OCI-LY3 (cell line): ENCODE results near the gene ZC3HAV1L.

ENCODE experiments used
- H2AFZ ChIP-seq: fragments of 200-600, 300-600 bp; shearing (Covaris generic); 2 replicates; pipeline ENCODE4 v1.6.0; 2014; ENCODE audit warnings: antibody characterized with exemption, low read depth, low read length
- H3K27ac ChIP-seq: fragments of 200-600, 300-600 bp; sonication (generic); 2 replicates; pipeline ENCODE4 v1.5.1; 2014; ENCODE audit warnings: mild to moderate bottlenecking, low read length, moderate library complexity, mixed read lengths
- H3K27me3 ChIP-seq: fragments of 200-600, 300-600 bp; sonication (generic); 2 replicates; pipeline ENCODE4 v1.6.1; 2014; ENCODE audit warnings: low read depth, low read length, mixed read lengths
- H3K36me3 ChIP-seq: fragments of 200-600, 300-600 bp; sonication (generic); replicated peaks from 2 replicates; pipeline ENCODE3; 2014; ENCODE audit warnings: low read depth, low read length, mixed read lengths
- H3K4me1 ChIP-seq: fragments of 300-600, 200-600 bp; sonication (generic); 2 replicates; pipeline ENCODE4 v1.6.1; 2014; ENCODE audit warnings: low read length, mixed read lengths
- H3K4me2 ChIP-seq: fragments of 200-600, 300-600 bp; sonication (generic); 2 replicates; pipeline ENCODE4 v1.6.1; 2014; ENCODE audit warnings: low read length, mixed read lengths
- H3K4me3 ChIP-seq: fragments of 300-600, 200-600 bp; sonication (generic); 2 replicates; pipeline ENCODE4 v1.5.1; 2014; ENCODE audit warnings: antibody characterized with exemption, mild to moderate bottlenecking, low read length, moderate library complexity
- H3K79me2 ChIP-seq: fragments of 300-600, 200-600 bp; shearing (Covaris generic); 2 replicates; pipeline ENCODE4 v1.6.1; 2014; ENCODE audit warnings: mild to moderate bottlenecking, low read length, mixed read lengths
- H3K9ac ChIP-seq: fragments of 300-600, 200-600 bp; shearing (Covaris generic); 2 replicates; pipeline ENCODE4 v1.6.0; 2014; ENCODE audit warnings: mild to moderate bottlenecking, low read length, moderate library complexity
- H3K9me3 ChIP-seq: fragments of 200-600, 300-600 bp; shearing (Covaris generic); 2 replicates; pipeline ENCODE4 v1.6.1; 2014; ENCODE audit warnings: low read length, mixed read lengths; ENCODE audit not compliant: insufficient read depth
- H4K20me1 ChIP-seq: fragments of 200-600, 300-600 bp; sonication (generic); 2 replicates; pipeline ENCODE4 v1.6.1; 2016; ENCODE audit warnings: low read length, mixed read lengths; ENCODE audit not compliant: insufficient read depth
- EZH2phosphoT487 ChIP-seq: fragments of 200-600 bp; shearing (Covaris generic); IDR thresholded peaks from 2 replicates; pipeline ENCODE4 v1.6.1; 2018; ENCODE audit warnings: antibody characterized with exemption, mixed run types, low read depth
- TF ChIP-seq, protein P1 (sequence below): fragments of 200-600, 300-600 bp; sonication (generic); IDR thresholded peaks from 2 replicates; pipeline ENCODE4 v1.5.1; 2014; ENCODE audit warnings: antibody characterized with exemption, low read length, low read depth

ZC3HAV1L gene

GRCh38 chr7:139066315-139066714 lies 30.5 kb upstream of the ZC3HAV1L start:
- Histone ChIP-seq H3K9me3 (no peaks in the 10 kb centered on the region), H3K27me3 (no peaks in the 10 kb centered on the region), H3K36me3 (peaks cover 70% of the 10 kb centered on the region), H3K4me2 (no peak overlapping the region), H3K27ac (no peak overlapping the region), H3K9ac (no peak overlapping the region), H4K20me1 (peaks cover 38% of the 10 kb centered on the region), H3K79me2 (peaks cover 70% of the 10 kb centered on the region), H3K4me1 (no peaks in the 10 kb centered on the region), H3K4me3 (no peak overlapping the region), H2AFZ (no peak overlapping the region)
- TF ChIP-seq, protein P1, sequence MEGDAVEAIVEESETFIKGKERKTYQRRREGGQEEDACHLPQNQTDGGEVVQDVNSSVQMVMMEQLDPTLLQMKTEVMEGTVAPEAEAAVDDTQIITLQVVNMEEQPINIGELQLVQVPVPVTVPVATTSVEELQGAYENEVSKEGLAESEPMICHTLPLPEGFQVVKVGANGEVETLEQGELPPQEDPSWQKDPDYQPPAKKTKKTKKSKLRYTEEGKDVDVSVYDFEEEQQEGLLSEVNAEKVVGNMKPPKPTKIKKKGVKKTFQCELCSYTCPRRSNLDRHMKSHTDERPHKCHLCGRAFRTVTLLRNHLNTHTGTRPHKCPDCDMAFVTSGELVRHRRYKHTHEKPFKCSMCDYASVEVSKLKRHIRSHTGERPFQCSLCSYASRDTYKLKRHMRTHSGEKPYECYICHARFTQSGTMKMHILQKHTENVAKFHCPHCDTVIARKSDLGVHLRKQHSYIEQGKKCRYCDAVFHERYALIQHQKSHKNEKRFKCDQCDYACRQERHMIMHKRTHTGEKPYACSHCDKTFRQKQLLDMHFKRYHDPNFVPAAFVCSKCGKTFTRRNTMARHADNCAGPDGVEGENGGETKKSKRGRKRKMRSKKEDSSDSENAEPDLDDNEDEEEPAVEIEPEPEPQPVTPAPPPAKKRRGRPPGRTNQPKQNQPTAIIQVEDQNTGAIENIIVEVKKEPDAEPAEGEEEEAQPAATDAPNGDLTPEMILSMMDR: no peak
- TF ChIP-seq EZH2phosphoT487: no peak

- Histone ChIP-seq H3K4me1 (no peaks in the 10 kb centered on the region), H2AFZ (no peak overlapping the region), H3K27ac (no peak overlapping the region), H3K9me3 (no peaks in the 10 kb centered on the region), H3K4me2 (no peak overlapping the region), H3K79me2 (peaks cover 73% of the 10 kb centered on the region), H3K36me3 (peaks cover 77% of the 10 kb centered on the region), H4K20me1 (peaks cover 41% of the 10 kb centered on the region), H3K9ac (no peak overlapping the region), H3K4me3 (no peak overlapping the region), H3K27me3 (no peaks in the 10 kb centered on the region)
- TF ChIP-seq, protein P1: no peak
- no peak for TF ChIP-seq EZH2phosphoT487
Measured at GRCh38 chr7:139065323-139065722, 29.5 kb upstream of the ZC3HAV1L start.

- Histone ChIP-seq H4K20me1 (peaks cover 23% of the 10 kb centered on the region), H3K4me1 (no peaks in the 10 kb centered on the region), H3K79me2 (peaks cover 60% of the 10 kb centered on the region), H3K9ac (no peak overlapping the region), H3K9me3 (no peaks in the 10 kb centered on the region), H3K27ac (no peak overlapping the region), H3K4me2 (no peak overlapping the region), H3K27me3 (no peaks in the 10 kb centered on the region), H2AFZ (no peak overlapping the region), H3K36me3 (peaks cover 65% of the 10 kb centered on the region), H3K4me3 (no peak overlapping the region)
- no peak for TF ChIP-seq EZH2phosphoT487
- TF ChIP-seq, protein P1: no peak
Measured at GRCh38 chr7:139061416-139061815, 25.6 kb upstream of the ZC3HAV1L start.

DNA sequence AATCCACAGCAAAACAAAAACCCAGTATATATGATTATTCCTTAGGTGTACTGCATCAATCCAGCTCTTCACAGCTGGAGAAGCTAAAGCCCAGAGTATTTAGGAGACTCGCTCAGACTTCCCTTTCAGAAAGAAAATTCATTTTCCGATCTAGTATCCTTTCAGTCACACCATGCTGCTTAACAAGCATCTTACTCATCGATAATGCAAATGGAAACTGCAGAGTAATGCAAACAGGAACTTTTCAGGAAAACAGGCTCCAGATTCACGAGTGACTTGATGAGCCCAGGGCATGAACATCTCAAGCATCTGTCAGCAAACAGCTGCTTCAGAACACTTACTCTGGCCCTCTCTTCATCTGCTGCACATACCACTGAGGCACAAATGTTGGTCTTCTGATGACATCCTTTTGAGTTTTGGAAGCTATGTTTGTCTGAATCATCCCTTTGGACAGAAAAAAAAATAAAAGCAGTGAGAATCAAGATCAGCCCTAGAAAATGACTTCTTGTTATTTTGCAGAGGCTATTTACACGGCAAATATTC lies 24.9 kb upstream of the ZC3HAV1L start:
- no peak overlapping the region for H3K27ac ChIP-seq
- peaks cover 60% of the 10 kb centered on the region for H3K36me3 ChIP-seq
- peaks cover 53% of the 10 kb centered on the region for H3K79me2 ChIP-seq
- H2AFZ ChIP-seq: no peak overlapping the region
- H3K27me3 ChIP-seq: no peaks in the 10 kb centered on the region
- H3K4me3 ChIP-seq: no peak overlapping the region
- H3K4me2 ChIP-seq: no peak overlapping the region
- no peak overlapping the region for H3K9ac ChIP-seq
- H3K9me3 ChIP-seq: no peaks in the 10 kb centered on the region
- TF ChIP-seq, protein P1: no peak
- no peak for TF ChIP-seq EZH2phosphoT487
- H3K4me1 ChIP-seq: no peaks in the 10 kb centered on the region
- H4K20me1 ChIP-seq: peaks cover 19% of the 10 kb centered on the region
